Eye (tissue), 1 donor: ENCODE data around the gene BCL11A.

ENCODE experiments used
- DNase-seq: peaks from one replicate; pipeline ENCODE4 v3.0.0-alpha.2; 2015

The BCL11A gene

GRCh38 chr2:60557486-60557864 lies 4.0 kb upstream of the BCL11A start:
- no peak for DNase-seq

- peak; percentile 68 for DNase-seq
Measured at GRCh38 chr2:60556576-60557485, 3.4 kb upstream of the BCL11A start.

- DNase-seq = peak; percentile 49
Measured at GRCh38 chr2:60556175-60556574, 2.7 kb upstream of the BCL11A start.

- peak; percentile 70 for DNase-seq
Measured at GRCh38 chr2:60555783-60556139, 2.3 kb upstream of the BCL11A start.

DNA sequence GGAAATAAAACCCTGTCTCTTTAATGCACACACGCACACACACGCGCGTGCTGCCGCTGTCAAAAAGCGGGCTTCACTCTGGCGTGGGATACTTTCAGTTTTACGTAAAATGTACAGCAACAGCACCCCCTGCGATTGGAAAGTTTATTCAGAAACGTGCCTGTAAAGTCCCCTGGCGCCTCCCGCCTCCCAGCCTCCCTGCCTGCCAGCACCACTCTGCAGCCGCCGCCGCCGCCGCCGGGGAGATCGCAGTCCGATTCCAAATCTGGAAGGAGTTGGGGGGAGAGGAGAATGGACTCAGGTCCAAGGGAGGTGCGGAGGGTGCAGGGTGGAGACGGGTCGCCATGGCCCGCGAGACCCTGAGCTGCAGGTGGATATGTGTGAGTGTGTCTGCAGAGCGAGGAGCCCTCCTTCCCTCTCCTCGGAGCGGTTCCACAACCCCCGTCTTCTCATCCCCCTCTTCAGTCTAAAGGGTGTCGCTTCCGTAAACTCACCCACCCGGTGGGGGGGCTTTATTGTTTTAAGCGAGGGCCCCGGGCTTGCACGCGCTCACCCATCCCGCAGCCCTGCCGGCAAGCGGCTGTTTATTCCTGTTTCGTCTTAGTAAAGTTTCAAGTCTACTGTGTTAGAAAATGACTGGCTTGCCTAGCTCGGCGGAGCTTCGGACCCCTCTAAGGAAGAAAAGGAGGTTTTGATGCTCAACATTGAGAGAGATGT lies 1.8 kb upstream of the BCL11A start:
- peak; percentile 93 for DNase-seq

GRCh38 chr2:60554646-60555065 lies 1.2 kb upstream of the BCL11A start:
- DNase-seq = peak; percentile 80

DNA sequence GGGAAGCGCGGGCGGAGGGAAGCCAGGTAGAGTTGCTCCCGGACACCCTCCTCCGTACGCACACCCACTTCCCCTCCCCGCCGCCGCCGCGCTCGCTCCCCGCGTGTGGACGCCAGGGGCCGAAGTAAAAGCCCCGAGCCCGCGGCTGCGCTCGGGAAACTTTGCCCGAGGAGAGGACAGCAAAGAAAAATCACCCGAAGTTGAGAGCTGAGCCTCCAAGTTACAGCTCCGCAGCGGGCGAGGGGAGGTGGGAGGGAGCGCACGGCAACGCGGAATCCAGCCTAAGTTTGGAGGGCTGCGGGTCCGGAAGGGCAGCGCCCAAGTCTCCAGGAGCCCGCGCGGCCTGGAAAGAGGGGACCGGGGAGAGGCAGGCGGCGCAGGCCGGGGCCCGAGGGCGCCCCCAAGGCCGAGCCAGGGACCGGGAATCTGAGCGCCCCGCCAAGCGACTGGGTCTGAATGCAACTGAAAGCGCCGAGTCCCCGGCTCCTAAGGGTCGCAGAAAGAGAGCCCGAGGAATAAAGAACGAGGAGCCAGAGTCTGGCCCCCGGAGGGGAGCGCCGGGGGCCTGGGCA lies 706 bp upstream of the BCL11A start:
- peak; percentile 88 for DNase-seq

DNA sequence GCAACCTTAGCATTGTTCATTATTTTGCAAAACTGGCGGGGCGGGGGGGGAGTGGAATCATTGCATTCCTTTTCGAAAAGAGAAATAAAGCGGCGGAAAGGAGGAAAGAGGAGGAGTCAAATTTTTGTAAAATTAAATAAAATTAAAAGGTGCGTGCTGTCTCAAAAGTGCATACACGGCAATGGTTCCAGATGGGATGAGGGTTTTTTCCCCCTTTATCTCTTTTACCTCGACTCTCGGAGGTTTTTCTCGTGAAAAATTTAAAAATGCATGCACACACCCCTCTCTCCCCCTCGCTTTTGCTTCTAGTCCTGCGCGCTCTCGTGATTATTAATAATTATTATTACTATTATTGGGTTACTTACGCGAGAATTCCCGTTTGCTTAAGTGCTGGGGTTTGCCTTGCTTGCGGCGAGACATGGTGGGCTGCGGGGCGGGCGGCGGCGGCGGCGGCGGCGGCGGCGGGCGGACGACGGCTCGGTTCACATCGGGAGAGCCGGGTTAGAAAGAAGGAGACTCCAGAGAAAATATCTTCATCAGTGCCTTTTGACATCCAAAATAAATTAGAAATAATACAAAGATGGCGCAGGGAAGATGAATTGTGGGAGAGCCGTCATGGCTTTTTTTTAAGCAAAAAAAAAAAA lies 481 bp downstream of the BCL11A start:
- DNase-seq = no peak

DNA sequence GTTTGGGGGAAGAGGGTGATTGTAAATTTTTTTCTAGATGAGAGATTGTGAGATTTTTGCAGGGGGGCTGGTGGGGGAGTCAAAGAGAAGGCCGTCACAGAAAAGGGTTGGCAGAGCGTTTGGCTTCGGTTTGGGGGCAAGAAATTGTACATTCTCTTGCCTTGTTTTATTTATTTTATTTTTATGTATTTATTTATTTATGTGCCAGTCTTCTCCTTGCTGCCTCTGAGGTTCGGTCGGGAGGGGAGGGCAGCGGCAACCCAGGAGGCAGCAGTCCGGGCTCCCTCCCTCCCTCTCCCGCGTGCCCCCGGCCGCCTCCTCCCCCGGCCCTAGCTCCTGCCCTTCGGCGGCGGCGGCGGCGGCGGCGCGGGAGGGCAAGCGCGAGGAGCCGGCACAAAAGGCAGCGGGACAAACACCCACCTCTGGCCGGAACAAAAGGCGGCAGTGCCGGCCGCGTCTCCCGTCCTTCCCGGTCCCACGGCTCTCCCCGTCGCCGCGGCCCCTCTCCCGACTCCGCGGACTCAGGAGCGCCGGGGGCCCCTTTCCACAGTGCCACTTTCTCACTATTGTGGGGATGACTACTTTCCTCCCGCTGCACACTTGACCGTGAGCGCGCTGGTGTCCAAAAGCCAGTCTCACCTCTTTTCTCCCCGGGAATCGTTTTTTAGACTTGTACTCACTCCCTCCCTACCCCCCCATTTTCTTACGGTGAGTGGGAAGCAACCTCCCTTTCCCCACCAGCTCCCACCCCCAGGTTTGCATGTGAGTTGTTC lies 1.2 kb downstream of the BCL11A start:
- peak; percentile 84 for DNase-seq

DNA sequence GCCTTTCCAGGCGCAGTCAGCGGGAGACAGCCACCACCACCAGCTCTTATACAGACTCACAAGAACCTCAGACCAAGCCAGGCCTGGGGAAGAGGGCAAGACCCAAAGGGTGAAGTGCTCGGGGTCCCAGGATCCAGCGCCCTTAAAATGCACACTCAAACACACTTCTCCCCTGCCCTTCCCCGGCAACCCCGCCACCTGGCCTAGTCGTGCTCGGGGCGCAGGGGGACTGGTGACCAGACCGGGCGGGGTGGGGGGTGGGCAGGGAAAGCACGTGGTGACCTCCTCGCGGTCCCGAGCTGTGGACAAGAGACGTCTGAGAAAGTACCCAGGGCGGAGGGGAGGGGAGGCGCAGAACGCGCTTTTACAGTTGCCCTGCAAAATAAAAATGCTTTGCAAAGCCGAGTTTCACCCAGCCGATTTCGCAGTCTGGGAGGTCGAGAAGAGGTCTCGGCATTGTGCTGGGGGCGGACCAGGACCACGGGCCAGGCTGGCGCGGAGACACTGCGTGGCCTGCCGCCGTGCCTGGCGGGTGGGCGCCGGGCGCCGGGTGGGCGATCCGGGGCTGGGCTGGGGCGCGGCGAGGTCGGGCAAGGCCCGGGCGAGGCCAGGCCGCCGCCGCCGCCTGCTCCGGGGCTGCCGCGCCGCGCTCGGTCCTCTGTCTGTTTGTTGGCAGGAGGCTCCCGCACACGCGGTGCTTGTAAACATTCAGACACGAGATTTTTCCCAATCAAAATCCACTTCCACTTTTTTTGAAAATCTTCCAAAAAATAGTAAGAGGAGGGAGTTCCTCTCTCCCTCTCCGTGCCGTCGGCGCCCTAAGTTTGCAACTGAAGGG lies 2.0 kb downstream of the BCL11A start:
- DNase-seq = peak; percentile 80

DNA sequence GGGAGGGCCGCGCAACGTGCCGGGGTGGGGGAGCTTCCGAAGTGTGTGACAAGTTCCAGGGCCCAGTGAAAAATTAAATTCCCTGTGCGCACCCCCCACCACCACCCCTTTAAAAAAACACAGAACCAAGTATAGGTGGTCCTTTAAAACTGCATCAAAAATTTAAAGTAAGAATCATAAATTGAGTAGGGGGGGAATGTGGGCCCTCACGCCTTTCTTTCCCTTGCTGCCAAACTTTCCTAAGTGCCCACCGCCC lies 2.5 kb downstream of the BCL11A start:
- no peak for DNase-seq

- peak; percentile 97 for DNase-seq
Measured at GRCh38 chr2:60550178-60550983, 3.1 kb downstream of the BCL11A start.

DNA sequence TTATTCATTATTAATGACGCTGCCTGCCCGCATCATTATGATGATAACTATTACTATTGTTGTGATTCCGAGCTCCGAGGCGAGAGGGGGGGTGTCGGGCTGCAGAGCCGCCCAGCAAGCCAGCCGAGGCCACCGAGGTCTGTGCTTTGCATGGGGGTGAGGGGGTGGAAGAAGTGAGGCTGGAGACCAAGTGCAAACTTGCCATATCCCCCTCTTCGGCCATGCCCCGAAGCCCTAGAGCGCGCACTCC lies 3.6 kb downstream of the BCL11A start:
- DNase-seq = no peak

- peak; percentile 87 for DNase-seq
Measured at GRCh38 chr2:60549238-60549927, 4.1 kb downstream of the BCL11A start.

GRCh38 chr2:60548845-60549237 lies 4.6 kb downstream of the BCL11A start:
- no peak for DNase-seq

DNA sequence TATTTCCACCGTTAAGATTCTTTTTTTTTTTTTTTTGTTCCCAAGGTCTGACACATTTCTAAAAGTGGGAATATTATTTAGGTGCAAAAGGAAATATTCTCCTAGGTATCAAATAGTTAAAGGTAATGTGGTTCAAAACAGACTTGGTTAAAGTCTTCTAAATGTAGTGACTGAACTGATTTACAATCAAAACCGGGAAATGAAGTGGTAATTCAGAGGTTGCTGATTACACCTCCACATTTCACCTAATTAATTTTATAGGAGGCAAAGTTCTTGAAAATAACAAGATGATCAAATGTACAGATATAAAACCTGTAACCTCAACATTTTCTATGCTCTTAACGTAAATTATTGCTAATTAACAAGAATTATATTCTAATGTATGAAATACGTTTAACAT lies 5.1 kb downstream of the BCL11A start:
- DNase-seq = no peak

DNA sequence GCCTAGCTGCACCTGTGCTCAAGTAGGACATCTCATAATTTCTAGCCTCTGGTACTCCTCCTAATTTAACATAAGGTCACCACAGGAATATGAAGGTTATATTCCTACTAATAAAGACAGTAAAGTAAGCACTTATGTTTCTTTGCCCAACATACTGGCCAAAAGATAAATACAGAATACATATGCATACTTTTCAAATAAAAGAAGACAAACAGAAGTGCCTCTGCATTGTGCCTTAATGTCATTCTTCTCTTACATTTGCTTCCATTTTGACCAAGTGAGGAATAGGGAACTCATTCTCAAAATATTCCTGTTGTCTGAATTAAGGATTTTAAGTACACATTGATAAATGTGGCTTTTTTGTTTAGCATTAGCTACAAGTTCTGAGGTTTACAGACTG lies 5.6 kb downstream of the BCL11A start:
- DNase-seq = peak; percentile 26

GRCh38 chr2:60546756-60547420 lies 6.6 kb downstream of the BCL11A start:
- DNase-seq = peak; percentile 6

GRCh38 chr2:60544954-60545560 lies 8.4 kb downstream of the BCL11A start:
- no peak for DNase-seq

GRCh38 chr2:60544062-60544461 lies 9.4 kb downstream of the BCL11A start:
- peak; percentile 18 for DNase-seq
